Ishikawa (cell line): ENCODE data around the gene UNC45B.

ENCODE experiments used
- CREB1 ChIP-seq: IDR thresholded peaks from 2 replicates; pipeline ENCODE4 v1.6.1; 2012; ENCODE audit warnings: low read depth
- EP300 ChIP-seq: IDR thresholded peaks from 2 replicates; pipeline ENCODE4 v1.6.1; 2012; ENCODE audit warnings: borderline replicate concordance
- REST ChIP-seq: IDR thresholded peaks from 2 replicates; pipeline ENCODE4 v1.6.1; 2012; ENCODE audit warnings: low read depth, mild to moderate bottlenecking

DNA sequence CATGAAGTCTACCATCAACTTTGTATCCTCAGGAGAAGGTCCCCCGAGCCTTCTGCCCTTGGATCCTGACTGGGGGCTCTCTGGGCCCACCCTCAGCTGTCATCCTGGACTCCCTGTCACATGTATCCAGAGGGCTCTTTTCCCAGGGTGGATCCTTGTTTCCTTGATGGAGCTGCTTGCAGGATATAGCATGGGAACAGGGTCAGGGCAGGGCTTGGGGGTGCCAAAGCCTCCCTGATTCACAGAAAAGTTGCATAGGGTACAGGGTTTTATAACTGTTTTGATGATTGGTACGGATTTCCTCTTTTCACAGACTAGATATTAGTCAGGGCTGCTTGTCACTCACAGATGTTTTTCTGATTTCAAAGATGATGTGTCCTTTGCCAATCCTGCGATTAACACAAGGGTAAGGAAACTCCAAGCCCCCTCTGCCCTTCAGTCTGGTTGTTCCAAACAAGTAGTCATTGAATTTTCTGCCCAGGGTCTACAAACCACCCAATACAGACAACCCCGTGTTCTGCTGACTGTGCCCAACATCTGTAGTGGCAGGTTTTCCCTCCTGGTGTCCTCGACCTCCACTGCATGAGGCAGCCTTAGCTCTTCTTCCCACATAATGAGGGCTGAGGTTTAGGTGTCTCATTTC, 67.1 kb downstream of the UNC45B start:
- TF ChIP-seq EP300, result no peak
- TF ChIP-seq REST, result no peak
- no peak for TF ChIP-seq CREB1
